ENCODE results near the gene EIF3A.
"Not testable (repeated sequence)": the region's sequence is repeated elsewhere in the genome, so short reads cannot be mapped to it uniquely, and the experiment has no call there.

The EIF3A gene

GRCh38 chr10:119049777-119050176 is 30.8 kb downstream of the EIF3A start:
- DNase-seq (ENCODE audit: low read depth in 2 of 2): no peak

- DNase-seq (ENCODE audit: low read depth in 2 of 2): no peak
These were observed 31.3 kb downstream of the EIF3A start for GRCh38 chr10:119049361-119049760.

- DNase-seq (ENCODE audit: low read depth in 2 of 2): no peak
These were observed 35.1 kb downstream of the EIF3A start for GRCh38 chr10:119045561-119045960.

- DNase-seq (ENCODE audit: low read depth in 2 of 2): no peak
These were observed 38.4 kb downstream of the EIF3A start for GRCh38 chr10:119042169-119042568.

GRCh38 chr10:119041326-119041725 is 39.3 kb downstream of the EIF3A start:
- no peak for DNase-seq (ENCODE audit: low read depth in 2 of 2)

GRCh38 chr10:119039161-119039560 is 41.5 kb downstream of the EIF3A start:
- DNase-seq (ENCODE audit: low read depth in 2 of 2): no peak

- DNase-seq (ENCODE audit: low read depth in 2 of 2): no peak
These were observed 49.0 kb downstream of the EIF3A start for GRCh38 chr10:119031496-119032059.

GRCh38 chr10:119030421-119031250 is 50.0 kb downstream of the EIF3A start:
- DNase-seq (ENCODE audit: low read depth in 2 of 2): no peak

- DNase-seq (ENCODE audit: low read depth in 2 of 2): no peak
These were observed 50.8 kb downstream of the EIF3A start, which contains the start of gene NANOS1 for GRCh38 chr10:119029613-119030420. Gene NANOS1 (plus strand): TSS chr10:119029714. CDS start chr10:119029802, 88 bp downstream.

GRCh38 chr10:119028900-119029612 is 51.6 kb downstream of the EIF3A start:
- peak; percentile 56 for DNase-seq (ENCODE audit: low read depth in 2 of 2)

GRCh38 chr10:119028445-119028899 is 52.1 kb downstream of the EIF3A start:
- not testable (repeated sequence) for DNase-seq (ENCODE audit: low read depth in 2 of 2)

- DNase-seq (ENCODE audit: low read depth in 2 of 2): no peak
These were observed 54.1 kb downstream of the EIF3A start for GRCh38 chr10:119026301-119027110.

GRCh38 chr10:119025776-119026175 is 54.8 kb downstream of the EIF3A start:
- DNase-seq (ENCODE audit: low read depth in 2 of 2): no peak

GRCh38 chr10:119025336-119025735 is 55.3 kb downstream of the EIF3A start:
- DNase-seq (ENCODE audit: low read depth in 2 of 2): peak in 1 of 2 experiments; percentile 20

- DNase-seq (ENCODE audit: low read depth in 2 of 2): no peak
These were observed 55.7 kb downstream of the EIF3A start for GRCh38 chr10:119024882-119025281.

- no peak for DNase-seq (ENCODE audit: low read depth in 2 of 2)
These were observed 57.1 kb downstream of the EIF3A start for GRCh38 chr10:119023553-119023868.

- peak in 1 of 2 experiments; percentile 17 for DNase-seq (ENCODE audit: low read depth in 2 of 2)
These were observed 57.6 kb downstream of the EIF3A start for GRCh38 chr10:119022846-119023552.

GRCh38 chr10:119020627-119020946 is 60.0 kb downstream of the EIF3A start:
- DNase-seq (ENCODE audit: low read depth in 2 of 2): no peak

GRCh38 chr10:119007211-119007574 is 73.4 kb downstream of the EIF3A start:
- no peak for DNase-seq (ENCODE audit: low read depth in 2 of 2)

GRCh38 chr10:119006451-119007210 is 74.0 kb downstream of the EIF3A start:
- peak; percentile 95 to 96 for DNase-seq (ENCODE audit: low read depth in 2 of 2)
